GM23248 (cell line): ENCODE measurements around the gene CTSE. TPM values are rescaled to one million over a fixed set of nuclear protein-coding genes. Genes with fewer than 3 reads are reported as not detected.
"Not testable (repeated sequence)": the region's sequence is repeated elsewhere in the genome, so short reads cannot be mapped to it uniquely, and the experiment has no call there.

Source experiments
- DNase-seq: peaks from one replicate; pipeline ENCODE4 v3.0.0-alpha.2; 2015
- H2AFZ ChIP-seq: fragments of 200-600 bp; sonication (generic); 2 replicates; pipeline ENCODE4 v1.6.1; 2016; ENCODE audit warnings: antibody characterized with exemption
- H3F3A ChIP-seq: fragments of 200-600 bp; sonication (generic); 2 replicates; pipeline ENCODE4 v1.6.1; 2016; ENCODE audit warnings: mild to moderate bottlenecking, antibody characterized with exemption, mixed run types; ENCODE audit not compliant: insufficient read depth
- H3K27ac ChIP-seq: fragments of 200-600 bp; sonication (generic); 2 replicates; pipeline ENCODE4 v1.5.1; 2016; ENCODE audit warnings: mild to moderate bottlenecking
- H3K27me3 ChIP-seq: fragments of 200-600 bp; sonication (generic); replicated peaks from 2 replicates; pipeline ENCODE4 v1.6.1; 2016; ENCODE audit warnings: mild to moderate bottlenecking; ENCODE audit not compliant: insufficient read depth
- H3K36me3 ChIP-seq: fragments of 200-600 bp; sonication (generic); 2 replicates; pipeline ENCODE4 v1.6.1; 2016; ENCODE audit warnings: low read depth, mild to moderate bottlenecking
- H3K4me1 ChIP-seq: fragments of 200-600 bp; sonication (generic); 2 replicates; pipeline ENCODE4 v1.6.1; 2016; ENCODE audit warnings: mild to moderate bottlenecking; ENCODE audit not compliant: insufficient read depth
- H3K4me2 ChIP-seq: fragments of 200-600 bp; sonication (generic); one replicate; pipeline ENCODE4 v1.6.1; 2016; ENCODE audit warnings: mild to moderate bottlenecking; ENCODE audit not compliant: unreplicated experiment
- H3K4me3 ChIP-seq: fragments of 200-600 bp; sonication (generic); 2 replicates; pipeline ENCODE4 v1.5.1; 2016; ENCODE audit warnings: mild to moderate bottlenecking
- H3K79me2 ChIP-seq: fragments of 200-600 bp; sonication (generic); 2 replicates; pipeline ENCODE4 v1.6.1; 2016; ENCODE audit warnings: mild to moderate bottlenecking; ENCODE audit not compliant: insufficient read depth
- H3K9ac ChIP-seq: fragments of 200-600 bp; sonication (generic); 2 replicates; pipeline ENCODE4 v1.6.1; 2016; ENCODE audit warnings: mild to moderate bottlenecking
- H3K9me2 ChIP-seq: fragments of 200-600 bp; sonication (generic); 2 replicates; pipeline ENCODE4 v1.6.1; 2016; ENCODE audit warnings: mixed run types, mild to moderate bottlenecking, moderate library complexity; ENCODE audit not compliant: insufficient read depth
- H3K9me3 ChIP-seq: fragments of 200-600 bp; sonication (generic); one replicate; pipeline ENCODE4 v1.6.1; 2017; ENCODE audit warnings: low read depth
- H4K20me1 ChIP-seq: fragments of 200-600 bp; sonication (generic); 2 replicates; pipeline ENCODE4 v1.6.0; 2016; ENCODE audit not compliant: insufficient read depth
- EZH2 ChIP-seq: fragments of 200-600 bp; sonication (generic); IDR thresholded peaks from 2 replicates; pipeline ENCODE4 v1.6.1; 2018; ENCODE audit warnings: antibody characterized with exemption, mild to moderate bottlenecking; ENCODE audit not compliant: insufficient read depth, poor library complexity, severe bottlenecking
- EZH2phosphoT487 ChIP-seq: fragments of 200-600 bp; sonication (generic); IDR thresholded peaks from 2 replicates; pipeline ENCODE4 v1.6.1; 2018; ENCODE audit warnings: antibody characterized with exemption, moderate library complexity, mild to moderate bottlenecking, low read depth; ENCODE audit not compliant: insufficient read depth
- WGBS, 2 experiments: methylation state at CpG; one replicate each; pipeline ENCODE4 v1.1.6; 2015 to 2017; ENCODE audit warnings: low lambda C conversion rate in 2 of 2, low coverage in 1 of 2; ENCODE audit errors: missing lambda C conversion rate in 2 of 2; 5-methylcytosine and 5-hydroxymethylcytosine counted together
- in situ Hi-C: fragments of 300-500 bp; cut with MboI; formaldehyde crosslinking; loops from 2 replicates; pipeline ENCODE4 v1.15.0; 2020
- polyA plus RNA-seq: library from polyadenylated mRNA; unstranded; fragments of >200 nt; fragmentation: Nextera tagmentation; extraction: Ambion mirVana; gene quantifications from 2 replicates; pipeline ENCODE4 v1.2.1, GENCODE V29; 2016
- total RNA-seq: library from RNA; depleted of rRNA; stranded (reverse); fragments of >200 nt; shearing (Covaris generic); gene quantifications from 2 replicates; pipeline ENCODE4 v1.2.3, GENCODE V29; 2014

Gene CTSE
- total and polyA plus RNA-seq, 2 experiments from 2014 or later: not detected

DNA sequence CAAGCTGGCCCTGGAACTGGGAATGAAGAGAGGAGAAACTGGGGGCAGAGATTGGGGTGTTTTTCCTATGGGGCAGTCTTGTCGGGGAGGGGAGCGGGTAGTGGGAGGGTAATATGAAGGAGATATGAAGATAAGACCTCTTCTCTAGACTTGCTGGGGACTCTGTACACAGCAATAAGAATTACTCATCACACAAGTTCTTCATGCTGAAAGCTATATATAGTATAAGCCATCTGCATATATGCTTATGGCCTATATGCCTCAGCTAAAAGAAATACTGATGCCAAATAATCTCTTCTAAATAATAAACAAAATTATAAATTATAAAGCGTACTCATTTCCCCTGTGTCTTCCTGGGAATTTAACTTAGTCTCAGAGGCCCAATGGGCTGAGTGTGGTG is 37.1 kb upstream of the CTSE start:
- in situ Hi-C loops: no loop called here
- TF ChIP-seq EZH2phosphoT487 (no peak), EZH2 (no peak)
- DNase-seq: no peak
- H3K4me1 ChIP-seq: no peaks in the 10 kb centered on the region
- H3K9me3 ChIP-seq: no peaks in the 10 kb centered on the region
- no peaks in the 10 kb centered on the region for H3F3A ChIP-seq
- no peak overlapping the region for H3K4me2 ChIP-seq
- whole genome bisulfite sequencing, 2 experiments: 83 to 85% methylated on average over 3 of the region's 3 CpGs
- H3K27me3 ChIP-seq: peaks cover 19% of the 10 kb centered on the region
- no peak overlapping the region for H3K4me3 ChIP-seq
- no peaks in the 10 kb centered on the region for H3K9me2 ChIP-seq
- H3K9ac ChIP-seq: no peak overlapping the region
- no peaks in the 10 kb centered on the region for H3K36me3 ChIP-seq
- H4K20me1 ChIP-seq: no peaks in the 10 kb centered on the region
- no peaks in the 10 kb centered on the region for H3K79me2 ChIP-seq
- H2AFZ ChIP-seq: no peak overlapping the region
- no peak overlapping the region for H3K27ac ChIP-seq

DNA sequence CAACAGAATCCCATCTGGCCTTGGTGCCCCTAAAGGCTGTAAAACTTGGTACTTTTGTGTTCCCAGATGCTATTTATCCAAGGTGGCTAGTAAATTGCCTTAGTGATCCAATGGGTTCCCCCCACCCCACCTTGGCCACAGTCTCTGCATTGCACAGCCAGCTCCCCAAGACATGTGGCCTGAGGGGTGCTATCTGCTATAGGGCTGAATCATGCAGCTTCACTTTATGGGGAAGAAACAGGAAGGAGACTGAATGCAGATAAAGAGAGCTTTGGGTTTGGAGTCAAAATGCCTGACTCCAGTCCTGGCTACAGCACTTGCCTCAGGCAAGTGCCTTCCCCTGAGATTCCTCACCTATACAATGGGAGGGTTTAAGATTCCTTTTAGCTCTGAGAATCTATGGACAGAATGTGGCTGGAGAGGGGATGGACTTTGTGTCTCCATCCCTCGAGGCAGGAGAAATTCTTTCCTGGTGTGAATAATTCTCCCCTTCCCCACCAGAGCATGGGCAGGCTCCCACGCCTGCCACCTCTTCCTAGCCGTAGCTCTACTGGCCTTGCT is 35.7 kb upstream of the CTSE start:
- Histone ChIP-seq H2AFZ (no peak overlapping the region), H3K4me2 (no peak overlapping the region), H3K9me2 (no peaks in the 10 kb centered on the region), H3K4me1 (no peaks in the 10 kb centered on the region), H3K4me3 (no peak overlapping the region), H3K9me3 (no peaks in the 10 kb centered on the region), H3K27me3 (peaks cover 19% of the 10 kb centered on the region), H3K79me2 (no peaks in the 10 kb centered on the region), H3K27ac (no peak overlapping the region), H4K20me1 (no peaks in the 10 kb centered on the region), H3K36me3 (no peaks in the 10 kb centered on the region), H3F3A (no peaks in the 10 kb centered on the region), H3K9ac (no peak overlapping the region)
- no peak for DNase-seq
- TF ChIP-seq EZH2: no peak
- 50 to 57% methylated on average over 3 of the region's 3 CpGs for WGBS, 2 experiments
- in situ Hi-C loops: no loop called here

DNA sequence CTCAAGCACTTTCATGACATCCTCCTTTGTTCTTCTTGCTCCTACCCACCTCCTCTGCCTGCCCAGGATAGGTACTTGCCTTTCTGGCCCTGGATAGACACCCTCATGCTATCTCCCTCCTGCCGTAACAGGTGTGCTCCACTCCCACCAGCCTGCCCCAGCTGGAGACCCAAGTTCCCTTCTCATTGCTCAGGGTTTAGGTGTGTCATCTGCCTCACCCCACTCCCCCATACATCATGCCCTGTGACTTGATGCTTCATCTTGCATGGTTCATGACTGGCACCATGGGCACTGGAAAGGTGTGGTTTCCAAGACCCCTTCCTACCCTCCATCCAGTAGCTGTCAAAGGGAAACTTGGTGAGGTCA is 35.2 kb upstream of the CTSE start:
- Histone ChIP-seq H3K36me3 (no peaks in the 10 kb centered on the region), H3K9me2 (no peaks in the 10 kb centered on the region), H3K27me3 (peaks cover 19% of the 10 kb centered on the region), H4K20me1 (no peaks in the 10 kb centered on the region), H3K79me2 (no peaks in the 10 kb centered on the region), H3K4me3 (no peak overlapping the region), H3K9me3 (no peaks in the 10 kb centered on the region), H2AFZ (no peak overlapping the region), H3F3A (no peaks in the 10 kb centered on the region), H3K4me2 (no peak overlapping the region), H3K9ac (no peak overlapping the region), H3K27ac (no peak overlapping the region), H3K4me1 (no peaks in the 10 kb centered on the region)
- DNase-seq: no peak
- WGBS, 2 experiments: 89 to 96% methylated on average over 1 of the region's 1 CpG
- TF ChIP-seq EZH2: no peak
- no peak for TF ChIP-seq EZH2phosphoT487
- in situ Hi-C loops: no loop called here

DNA sequence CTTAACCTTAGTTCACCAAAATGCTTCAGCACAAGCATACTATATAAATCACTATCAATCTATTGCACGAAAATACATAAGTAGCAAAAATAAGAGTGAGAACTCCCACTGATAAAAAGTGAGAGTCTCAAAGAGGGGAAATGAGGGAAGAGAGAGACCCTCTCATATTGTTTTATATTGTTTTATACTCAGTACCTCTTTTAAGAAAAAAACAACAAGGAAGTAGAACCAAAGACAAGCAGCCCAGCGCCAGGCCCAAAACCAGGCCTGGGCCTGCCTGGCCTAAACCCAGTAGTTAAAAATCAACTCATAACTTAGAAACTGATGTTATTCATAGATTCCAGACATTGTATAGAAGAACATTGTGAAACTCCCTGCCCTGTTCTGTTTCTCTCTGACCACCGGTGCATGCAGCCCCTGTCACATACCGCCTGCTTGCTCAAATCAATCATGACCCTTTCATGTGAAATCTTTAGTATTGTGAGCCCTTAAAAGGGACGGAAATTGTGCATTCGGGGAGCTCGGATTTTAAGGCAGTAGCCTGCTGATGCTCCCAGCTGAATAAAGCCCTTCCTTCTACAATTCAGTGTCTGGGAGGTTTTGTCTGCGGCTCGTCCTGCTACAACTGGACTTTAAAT is 34.7 kb upstream of the CTSE start:
- peaks cover 19% of the 10 kb centered on the region for H3K27me3 ChIP-seq
- H3K9me2 ChIP-seq, DNase-seq, H3K36me3 ChIP-seq, H3K9ac ChIP-seq, H3K4me1 ChIP-seq, H3K4me2 ChIP-seq, H2AFZ ChIP-seq, H3K4me3 ChIP-seq, H3K79me2 ChIP-seq, H3K27ac ChIP-seq, H4K20me1 ChIP-seq, H3F3A ChIP-seq, in situ Hi-C loops, H3K9me3 ChIP-seq: not testable (repeated sequence)
- 66 to 72% methylated on average over 7 of the region's 9 CpGs for WGBS, 2 experiments

DNA sequence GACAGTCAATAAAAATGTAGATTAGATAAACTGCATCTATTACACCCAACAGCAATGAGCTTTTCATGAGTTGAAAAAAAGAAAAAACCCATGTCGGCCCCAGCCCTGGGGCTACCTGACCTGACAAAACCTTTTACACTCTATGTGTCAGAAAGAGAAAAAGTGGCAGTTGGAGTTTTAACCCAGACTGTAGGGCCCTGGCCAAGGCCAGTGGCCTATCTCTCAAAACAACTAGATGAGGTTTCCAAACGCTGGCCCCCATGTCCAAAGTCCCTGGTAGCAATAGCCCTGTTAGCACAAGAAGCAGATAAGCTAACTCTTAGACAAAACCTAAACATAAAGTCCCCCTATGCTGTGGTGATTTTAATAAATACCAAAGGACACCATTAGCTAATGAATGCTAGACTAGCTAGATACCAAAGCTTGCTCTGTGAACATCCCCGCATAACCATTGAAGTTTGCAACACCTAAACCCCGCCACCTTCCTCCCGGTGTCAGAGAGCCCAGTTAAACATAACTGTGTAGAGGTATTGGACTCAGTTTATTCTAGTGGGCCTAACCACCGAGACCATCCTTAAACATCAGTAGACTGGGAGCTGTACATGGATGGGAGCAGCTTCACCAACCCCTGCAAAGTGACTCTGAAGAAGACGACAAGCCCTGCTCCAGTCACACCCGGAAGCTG is 32.1 kb upstream of the CTSE start:
- in situ Hi-C loops, H3F3A ChIP-seq, H2AFZ ChIP-seq, H3K36me3 ChIP-seq, H3K9me3 ChIP-seq, H3K4me1 ChIP-seq, H4K20me1 ChIP-seq, DNase-seq, H3K27ac ChIP-seq, H3K9ac ChIP-seq, H3K4me2 ChIP-seq, H3K79me2 ChIP-seq, H3K9me2 ChIP-seq, H3K4me3 ChIP-seq: not testable (repeated sequence)
- H3K27me3 ChIP-seq: peaks cover 19% of the 10 kb centered on the region
- WGBS, 2 experiments: 71 to 76% methylated on average over 8 of the region's 8 CpGs

DNA sequence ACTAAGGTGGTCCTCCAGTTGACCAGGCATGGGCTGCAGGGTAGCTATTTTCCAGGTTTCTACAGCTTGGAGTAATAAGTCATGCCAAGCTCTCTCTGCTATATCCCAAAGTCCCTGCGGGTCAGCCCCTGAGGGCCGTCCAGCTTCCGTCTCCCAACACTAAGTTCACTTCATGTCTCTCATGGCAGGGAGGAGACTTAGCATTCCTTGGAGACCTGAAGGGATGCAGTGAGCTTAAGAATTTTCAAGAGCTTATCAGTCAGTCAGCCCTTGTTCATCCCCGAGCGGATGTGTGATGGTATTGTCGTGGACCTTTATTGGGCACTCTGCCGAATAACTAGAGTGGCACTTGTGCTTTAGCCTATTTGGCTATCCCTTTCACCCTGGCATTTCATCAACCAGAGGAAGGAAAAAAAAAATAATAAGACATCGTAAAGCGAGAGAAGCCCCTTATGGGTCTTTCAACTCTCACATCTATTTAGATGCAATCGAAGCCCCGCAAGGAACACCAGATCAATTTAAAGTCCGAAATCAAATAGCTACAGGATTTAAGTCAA is 31.5 kb upstream of the CTSE start:
- H3K4me1 ChIP-seq, H3K9me2 ChIP-seq, DNase-seq, H3K4me3 ChIP-seq, H3K4me2 ChIP-seq, H3K36me3 ChIP-seq, H3F3A ChIP-seq, H3K9ac ChIP-seq, H2AFZ ChIP-seq, H3K27ac ChIP-seq, H3K79me2 ChIP-seq, H3K9me3 ChIP-seq, in situ Hi-C loops, H4K20me1 ChIP-seq: not testable (repeated sequence)
- peaks cover 16% of the 10 kb centered on the region for H3K27me3 ChIP-seq
- WGBS, 2 experiments: 92 to 93% methylated on average over 12 of the region's 12 CpGs

DNA sequence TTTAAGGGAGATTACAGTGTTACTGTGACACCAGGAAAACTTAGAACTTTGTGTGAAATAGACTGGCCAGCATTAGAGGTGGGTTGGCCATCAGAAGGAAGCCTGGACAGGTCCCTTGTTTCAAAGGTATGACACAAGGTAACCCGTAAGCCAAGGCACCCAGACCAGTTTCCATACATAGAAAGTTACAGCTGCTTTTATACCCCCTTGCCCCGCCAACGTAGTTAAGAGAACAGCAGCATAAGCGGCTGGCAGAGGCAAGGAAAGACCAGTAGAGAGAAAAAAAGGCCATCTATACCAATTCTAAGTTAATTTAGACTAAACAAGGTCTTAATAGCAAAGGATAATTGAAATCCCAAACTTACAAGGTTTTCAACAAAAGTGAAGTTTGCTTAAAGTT is 29.9 kb upstream of the CTSE start:
- H3K36me3 ChIP-seq, H4K20me1 ChIP-seq, H3K9ac ChIP-seq, H3K9me2 ChIP-seq, H3K4me2 ChIP-seq, H3K79me2 ChIP-seq, H3F3A ChIP-seq, H3K4me1 ChIP-seq, H3K4me3 ChIP-seq, H3K27ac ChIP-seq, H2AFZ ChIP-seq, DNase-seq, in situ Hi-C loops, H3K9me3 ChIP-seq: not testable (repeated sequence)
- H3K27me3 ChIP-seq: peaks cover 18% of the 10 kb centered on the region; the same call in 1 of the 2 replicates
- 81 to 84% methylated on average over 4 of the region's 4 CpGs for WGBS, 2 experiments
